ENCODE measurements around the gene PLK5.
A peak's percentile ranks its signal among the peaks of the same experiment; 100 is the strongest.

The PLK5 gene

GRCh38 chr19:1503925-1504773 lies 19.7 kb upstream of the PLK5 start:
- no peak for TF ChIP-seq MAX (IDR thresholded peaks at IDR 0.05)
- TF ChIP-seq FOXM1 (IDR thresholded peaks at IDR 0.05; ENCODE audit: borderline replicate concordance, low read depth) = no peak
- TF ChIP-seq TAF1 (IDR thresholded peaks at IDR 0.05; ENCODE audit: low read depth) = no peak
- no peak for TF ChIP-seq NFIC (IDR thresholded peaks at IDR 0.05)
- TF ChIP-seq EGR1 (IDR thresholded peaks at IDR 0.05) = no peak
- no peak for TF ChIP-seq YY1 (IDR thresholded peaks at IDR 0.05; ENCODE audit: low read depth)
- no peak for TF ChIP-seq CEBPB (IDR thresholded peaks at IDR 0.05)
- no peak for TF ChIP-seq TEAD4 (IDR thresholded peaks at IDR 0.05)
- TF ChIP-seq TCF12 (IDR thresholded peaks at IDR 0.05; ENCODE audit: low read depth) = no peak
- TF ChIP-seq USF1 (IDR thresholded peaks at IDR 0.05) = no peak
- no peak for TF ChIP-seq ZBTB7A (IDR thresholded peaks at IDR 0.05; ENCODE audit: low read depth)
- TF ChIP-seq RAD21 (IDR thresholded peaks at IDR 0.05; ENCODE audit: low read depth) = no peak
- no peak for TF ChIP-seq CREB1 (IDR thresholded peaks at IDR 0.05; ENCODE audit: low read depth)
- no peak for TF ChIP-seq EP300 (IDR thresholded peaks at IDR 0.05; ENCODE audit: borderline replicate concordance)
- no peak for TF ChIP-seq REST (IDR thresholded peaks at IDR 0.05; ENCODE audit: low read depth)

GRCh38 chr19:1505012-1505411 lies 18.9 kb upstream of the PLK5 start:
- TF ChIP-seq EGR1 (IDR thresholded peaks at IDR 0.05) = no peak
- TF ChIP-seq REST (IDR thresholded peaks at IDR 0.05; ENCODE audit: low read depth) = no peak
- TF ChIP-seq USF1 (IDR thresholded peaks at IDR 0.05) = no peak
- no peak for TF ChIP-seq TCF12 (IDR thresholded peaks at IDR 0.05; ENCODE audit: low read depth)
- TF ChIP-seq CEBPB (IDR thresholded peaks at IDR 0.05) = no peak
- TF ChIP-seq NFIC (IDR thresholded peaks at IDR 0.05) = no peak
- TF ChIP-seq CREB1 (IDR thresholded peaks at IDR 0.05; ENCODE audit: low read depth) = no peak
- no peak for TF ChIP-seq EP300 (IDR thresholded peaks at IDR 0.05; ENCODE audit: borderline replicate concordance)

GRCh38 chr19:1505991-1506881 lies 17.6 kb upstream of the PLK5 start:
- TF ChIP-seq ZBTB7A (IDR thresholded peaks at IDR 0.05; ENCODE audit: low read depth) (no peak), TCF12 (IDR thresholded peaks at IDR 0.05; ENCODE audit: low read depth) (no peak), EP300 (IDR thresholded peaks at IDR 0.05; ENCODE audit: borderline replicate concordance) (no peak), TAF1 (IDR thresholded peaks at IDR 0.05; ENCODE audit: low read depth) (no peak), MAX (IDR thresholded peaks at IDR 0.05) (no peak), NFIC (IDR thresholded peaks at IDR 0.05) (no peak)

GRCh38 chr19:1507192-1507660 lies 16.7 kb upstream of the PLK5 start:
- TF ChIP-seq FOXM1 (IDR thresholded peaks at IDR 0.05; ENCODE audit: borderline replicate concordance, low read depth) (no peak), EP300 (IDR thresholded peaks at IDR 0.05; ENCODE audit: borderline replicate concordance) (no peak), EGR1 (IDR thresholded peaks at IDR 0.05) (no peak), TEAD4 (IDR thresholded peaks at IDR 0.05) (no peak), CEBPB (IDR thresholded peaks at IDR 0.05) (no peak), YY1 (IDR thresholded peaks at IDR 0.05; ENCODE audit: low read depth) (no peak), ZBTB7A (IDR thresholded peaks at IDR 0.05; ENCODE audit: low read depth) (no peak)

GRCh38 chr19:1507763-1508506 lies 15.9 kb upstream of the PLK5 start:
- TF ChIP-seq EP300 (IDR thresholded peaks at IDR 0.05; ENCODE audit: borderline replicate concordance) (peak; percentile 45; the same call in 1 of the 2 replicates), TCF12 (IDR thresholded peaks at IDR 0.05; ENCODE audit: low read depth) (peak; percentile 46; the same call in 1 of the 2 replicates), CEBPB (IDR thresholded peaks at IDR 0.05) (no peak), YY1 (IDR thresholded peaks at IDR 0.05; ENCODE audit: low read depth) (peak; percentile 82), FOXM1 (IDR thresholded peaks at IDR 0.05; ENCODE audit: borderline replicate concordance, low read depth) (no peak), MAX (IDR thresholded peaks at IDR 0.05) (peak; percentile 100), USF1 (IDR thresholded peaks at IDR 0.05) (peak; percentile 43; the same call in 1 of the 2 replicates), CREB1 (IDR thresholded peaks at IDR 0.05; ENCODE audit: low read depth) (peak; percentile 81), EGR1 (IDR thresholded peaks at IDR 0.05) (peak; percentile 11; the same call in 1 of the 2 replicates)

Data from Ishikawa (cell line).